Measurements from ENCODE around the gene TOP2B. TPM values are rescaled to one million over a fixed set of nuclear protein-coding genes. Genes with fewer than 3 reads are reported as not detected.
A peak's percentile ranks its signal among the peaks of the same experiment; 100 is the strongest.

Gene TOP2B
- total and polyA plus RNA-seq, 2 experiments from 2014 or later = 36.7 to 58.4 TPM

GRCh38 chr3:25585361-25586166, 79.1 kb downstream of the TOP2B start:
- H3K4me2 ChIP-seq (ENCODE audit: unreplicated experiment) = no peak overlapping the region
- H3K4me3 ChIP-seq = no peak overlapping the region
- no peaks in the 10 kb centered on the region for H3K36me3 ChIP-seq (ENCODE audit: low read depth)
- no peaks in the 10 kb centered on the region for H3K9me3 ChIP-seq (ENCODE audit: low read depth)
- no peaks in the 10 kb centered on the region for H3K27me3 ChIP-seq (replicated peaks; ENCODE audit: insufficient read depth)
- no peak overlapping the region for H2AFZ ChIP-seq
- H3K4me1 ChIP-seq (ENCODE audit: insufficient read depth) = no peaks in the 10 kb centered on the region
- WGBS, 2 experiments (ENCODE audit: low coverage in 1 of 2, low lambda C conversion rate in 2 of 2, missing lambda C conversion rate in 2 of 2) = 69 to 73% methylated on average over 14 of the region's 14 CpGs
- no peak for TF ChIP-seq EZH2 (IDR thresholded peaks at IDR 0.05; ENCODE audit: insufficient read depth, poor library complexity, severe bottlenecking)
- no peak for TF ChIP-seq EZH2phosphoT487 (IDR thresholded peaks at IDR 0.05; ENCODE audit: insufficient read depth, low read depth)
- no peaks in the 10 kb centered on the region for H3K9me2 ChIP-seq (ENCODE audit: insufficient read depth)
- no peaks in the 10 kb centered on the region for H3K79me2 ChIP-seq (ENCODE audit: insufficient read depth)
- in situ Hi-C loops (cut with MboI) = loop anchor here (25.0 kb wide), 3 partner anchors 623 to 1123 kb away; no protein-coding TSS in a partner anchor
- H4K20me1 ChIP-seq (ENCODE audit: insufficient read depth) = no peaks in the 10 kb centered on the region
- H3F3A ChIP-seq (ENCODE audit: insufficient read depth) = no peaks in the 10 kb centered on the region
- H3K9ac ChIP-seq = no peak overlapping the region
- no peak overlapping the region for H3K27ac ChIP-seq
- peak; percentile 31 for DNase-seq

GRCh38 chr3:25584011-25584789, 80.5 kb downstream of the TOP2B start:
- 83 to 84% methylated on average over 17 of the region's 17 CpGs for WGBS, 2 experiments (ENCODE audit: low coverage in 1 of 2, low lambda C conversion rate in 2 of 2, missing lambda C conversion rate in 2 of 2)
- in situ Hi-C loops (cut with MboI) = loop anchor here (25.0 kb wide), 3 partner anchors 622 to 1122 kb away; no protein-coding TSS in a partner anchor
- Histone ChIP-seq H3K4me2 (ENCODE audit: unreplicated experiment) (no peak overlapping the region), H3K4me3 (no peak overlapping the region), H3K36me3 (ENCODE audit: low read depth) (no peaks in the 10 kb centered on the region), H3K4me1 (ENCODE audit: insufficient read depth) (no peaks in the 10 kb centered on the region), H2AFZ (no peak overlapping the region), H3K9ac (no peak overlapping the region), H3K27me3 (replicated peaks; ENCODE audit: insufficient read depth) (0 out of 2 replicates have a peak, but pooled peaks cover 5% of the 10 kb centered on the region), H3K79me2 (ENCODE audit: insufficient read depth) (no peaks in the 10 kb centered on the region), H3K27ac (no peak overlapping the region), H4K20me1 (ENCODE audit: insufficient read depth) (no peaks in the 10 kb centered on the region), H3F3A (ENCODE audit: insufficient read depth) (no peaks in the 10 kb centered on the region), H3K9me3 (ENCODE audit: low read depth) (no peaks in the 10 kb centered on the region), H3K9me2 (ENCODE audit: insufficient read depth) (no peaks in the 10 kb centered on the region)
- TF ChIP-seq EZH2 (IDR thresholded peaks at IDR 0.05; ENCODE audit: insufficient read depth, poor library complexity, severe bottlenecking) (no peak), EZH2phosphoT487 (IDR thresholded peaks at IDR 0.05; ENCODE audit: insufficient read depth, low read depth) (no peak)
- no peak for DNase-seq

- no peaks in the 10 kb centered on the region for H3F3A ChIP-seq (ENCODE audit: insufficient read depth)
- no peak for DNase-seq
- no peak for TF ChIP-seq EZH2phosphoT487 (IDR thresholded peaks at IDR 0.05; ENCODE audit: insufficient read depth, low read depth)
- no peak for TF ChIP-seq EZH2 (IDR thresholded peaks at IDR 0.05; ENCODE audit: insufficient read depth, poor library complexity, severe bottlenecking)
- H2AFZ ChIP-seq = no peak overlapping the region
- no peak overlapping the region for H3K27ac ChIP-seq
- no peaks in the 10 kb centered on the region for H3K79me2 ChIP-seq (ENCODE audit: insufficient read depth)
- no peaks in the 10 kb centered on the region for H3K4me1 ChIP-seq (ENCODE audit: insufficient read depth)
- WGBS, 2 experiments (ENCODE audit: low coverage in 1 of 2, low lambda C conversion rate in 2 of 2, missing lambda C conversion rate in 2 of 2) = 76 to 83% methylated on average over 10 of the region's 10 CpGs
- no peak overlapping the region for H3K4me3 ChIP-seq
- H3K36me3 ChIP-seq (ENCODE audit: low read depth) = no peaks in the 10 kb centered on the region
- H3K27me3 ChIP-seq (replicated peaks; ENCODE audit: insufficient read depth) = 0 out of 2 replicates have a peak, but pooled peaks cover 6% of the 10 kb centered on the region
- no peak overlapping the region for H3K9ac ChIP-seq
- no peaks in the 10 kb centered on the region for H3K9me2 ChIP-seq (ENCODE audit: insufficient read depth)
- in situ Hi-C loops (cut with MboI) = loop anchor here (25.0 kb wide), 3 partner anchors 621 to 1121 kb away; no protein-coding TSS in a partner anchor
- H4K20me1 ChIP-seq (ENCODE audit: insufficient read depth) = no peaks in the 10 kb centered on the region
- H3K4me2 ChIP-seq (ENCODE audit: unreplicated experiment) = no peak overlapping the region
- no peaks in the 10 kb centered on the region for H3K9me3 ChIP-seq (ENCODE audit: low read depth)
These were observed 81.4 kb downstream of the TOP2B start for GRCh38 chr3:25583343-25583742.

GRCh38 chr3:25582242-25582641, 82.5 kb downstream of the TOP2B start:
- H3K4me1 ChIP-seq (ENCODE audit: insufficient read depth) = no peaks in the 10 kb centered on the region
- no peaks in the 10 kb centered on the region for H3K79me2 ChIP-seq (ENCODE audit: insufficient read depth)
- H2AFZ ChIP-seq = no peak overlapping the region
- DNase-seq = peak; percentile 51
- in situ Hi-C loops (cut with MboI) = loop anchor here (25.0 kb wide), 3 partner anchors 620 to 1120 kb away; no protein-coding TSS in a partner anchor
- TF ChIP-seq EZH2 (IDR thresholded peaks at IDR 0.05; ENCODE audit: insufficient read depth, poor library complexity, severe bottlenecking) (no peak), EZH2phosphoT487 (IDR thresholded peaks at IDR 0.05; ENCODE audit: insufficient read depth, low read depth) (no peak)
- no peaks in the 10 kb centered on the region for H3K9me2 ChIP-seq (ENCODE audit: insufficient read depth)
- H3K4me2 ChIP-seq (ENCODE audit: unreplicated experiment) = no peak overlapping the region
- 0 out of 2 replicates have a peak, but pooled peaks cover 6% of the 10 kb centered on the region for H3K27me3 ChIP-seq (replicated peaks; ENCODE audit: insufficient read depth)
- no peaks in the 10 kb centered on the region for H3K36me3 ChIP-seq (ENCODE audit: low read depth)
- no peaks in the 10 kb centered on the region for H3K9me3 ChIP-seq (ENCODE audit: low read depth)
- WGBS, 2 experiments (ENCODE audit: low coverage in 1 of 2, low lambda C conversion rate in 2 of 2, missing lambda C conversion rate in 2 of 2) = 69 to 74% methylated on average over 2 of the region's 2 CpGs
- H3K27ac ChIP-seq = no peak overlapping the region
- no peaks in the 10 kb centered on the region for H3F3A ChIP-seq (ENCODE audit: insufficient read depth)
- no peak overlapping the region for H3K4me3 ChIP-seq
- no peak overlapping the region for H3K9ac ChIP-seq
- no peaks in the 10 kb centered on the region for H4K20me1 ChIP-seq (ENCODE audit: insufficient read depth)

Measured in GM23248 (cell line).